Fibroblast of villous mesenchyme (primary cell): Measurements from ENCODE around the gene TM7SF2. TPM values are rescaled to one million over a fixed set of nuclear protein-coding genes. Genes with fewer than 3 reads are reported as not detected.
"Not testable (repeated sequence)": the region's sequence is repeated elsewhere in the genome, so short reads cannot be mapped to it uniquely, and the experiment has no call there.

ENCODE experiments used
- DNase-seq: peaks from one replicate; pipeline ENCODE4 v3.0.0-alpha.2; 2010; ENCODE audit warnings: low read depth
- H3K4me3 ChIP-seq: 2 replicates; pipeline ENCODE4 v1.5.1; 2011; ENCODE audit warnings: low read depth, mild to moderate bottlenecking, low read length
- CTCF ChIP-seq: IDR thresholded peaks from 2 replicates; pipeline ENCODE4 v1.5.1; 2012; ENCODE audit warnings: low read depth, mild to moderate bottlenecking, low read length; ENCODE audit not compliant: insufficient read depth
- total RNA-seq: library from RNA; depleted of rRNA; stranded (reverse); fragments of >200 nt; gene quantifications from 2 replicates; pipeline ENCODE4 v1.2.3, GENCODE V29; 2012

The TM7SF2 gene
- total RNA-seq, 1 donor, result 45.8 TPM

- TF ChIP-seq CTCF, result no peak
- no peak for DNase-seq
- H3K4me3 ChIP-seq, result no peak overlapping the region
These were observed 6.6 kb downstream of the TM7SF2 start for GRCh38 chr11:65118097-65118837.

GRCh38 chr11:65118891-65119669, 7.4 kb downstream of the TM7SF2 start:
- H3K4me3 ChIP-seq, result not testable (repeated sequence)

GRCh38 chr11:65119670-65119995, 8.0 kb downstream of the TM7SF2 start:
- no peak for TF ChIP-seq CTCF
- DNase-seq, result no peak
- no peak overlapping the region for H3K4me3 ChIP-seq

More at GRCh38 chr11:65118891-65119669, 7.4 kb downstream of the TM7SF2 start:
- not testable (repeated sequence) for DNase-seq

- peak overlapping the region; percentile 99 for H3K4me3 ChIP-seq
- DNase-seq, result no peak
- no peak for TF ChIP-seq CTCF
These were observed 9.2 kb downstream of the TM7SF2 start for GRCh38 chr11:65120831-65121230.

- no peak for TF ChIP-seq CTCF
- no peak for DNase-seq
- peak overlapping the region; percentile 99 for H3K4me3 ChIP-seq
These were observed 9.8 kb downstream of the TM7SF2 start for GRCh38 chr11:65121447-65121864.

- peak; percentile 97 for DNase-seq
- H3K4me3 ChIP-seq, result peak within 1 kb of the TSS; percentile 99
- no peak for TF ChIP-seq CTCF
These were observed 10.4 kb downstream of the TM7SF2 start, which contains the start of the genes FAU and MRPL49 for GRCh38 chr11:65121865-65122696. TSS of gene FAU (minus strand) at chr11:65122134. CDS start at chr11:65121813, 321 bp downstream. TSS of gene MRPL49 (plus strand) at chr11:65122321. CDS start at chr11:65122347, 26 bp downstream.
